PC-9 (cell line): ENCODE data around the gene TET2.

Experiments used
- EZH2 ChIP-seq: fragments of 200-600 bp; sonication (generic); IDR thresholded peaks from 2 replicates; pipeline ENCODE4 v1.8.0; 2017; ENCODE audit warnings: antibody characterized with exemption, low read depth
- TF ChIP-seq, protein P1 (sequence below): fragments of 200-600 bp; sonication (generic); conservative IDR thresholded peaks from 2 replicates; pipeline ENCODE4 v1.6.1; 2017; ENCODE audit warnings: mixed run types, antibody characterized with exemption, mild to moderate bottlenecking, moderate library complexity

DNA sequence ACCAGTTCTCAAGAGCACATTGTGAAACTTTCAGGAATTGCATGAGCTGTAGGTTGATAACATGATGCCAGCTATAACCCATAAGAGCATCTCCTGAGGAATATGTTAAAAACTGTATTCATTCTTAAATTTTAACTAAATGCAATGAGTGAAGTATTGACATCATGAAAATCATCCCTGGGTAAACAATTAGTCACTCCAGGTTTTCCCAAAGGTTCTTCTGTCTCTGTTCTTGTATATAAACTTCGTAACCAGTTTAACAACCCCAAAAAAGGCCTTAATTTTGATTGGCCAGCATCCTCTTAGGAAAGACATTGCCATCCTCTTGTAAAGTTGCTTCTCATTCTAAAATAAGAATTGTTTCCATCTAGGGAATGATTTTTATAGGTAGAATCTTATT lies 80.4 kb downstream of the TET2 start:
- TF ChIP-seq, protein P1, sequence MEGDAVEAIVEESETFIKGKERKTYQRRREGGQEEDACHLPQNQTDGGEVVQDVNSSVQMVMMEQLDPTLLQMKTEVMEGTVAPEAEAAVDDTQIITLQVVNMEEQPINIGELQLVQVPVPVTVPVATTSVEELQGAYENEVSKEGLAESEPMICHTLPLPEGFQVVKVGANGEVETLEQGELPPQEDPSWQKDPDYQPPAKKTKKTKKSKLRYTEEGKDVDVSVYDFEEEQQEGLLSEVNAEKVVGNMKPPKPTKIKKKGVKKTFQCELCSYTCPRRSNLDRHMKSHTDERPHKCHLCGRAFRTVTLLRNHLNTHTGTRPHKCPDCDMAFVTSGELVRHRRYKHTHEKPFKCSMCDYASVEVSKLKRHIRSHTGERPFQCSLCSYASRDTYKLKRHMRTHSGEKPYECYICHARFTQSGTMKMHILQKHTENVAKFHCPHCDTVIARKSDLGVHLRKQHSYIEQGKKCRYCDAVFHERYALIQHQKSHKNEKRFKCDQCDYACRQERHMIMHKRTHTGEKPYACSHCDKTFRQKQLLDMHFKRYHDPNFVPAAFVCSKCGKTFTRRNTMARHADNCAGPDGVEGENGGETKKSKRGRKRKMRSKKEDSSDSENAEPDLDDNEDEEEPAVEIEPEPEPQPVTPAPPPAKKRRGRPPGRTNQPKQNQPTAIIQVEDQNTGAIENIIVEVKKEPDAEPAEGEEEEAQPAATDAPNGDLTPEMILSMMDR: no peak
- no peak for TF ChIP-seq EZH2
